Measurements from ENCODE around the gene PDE4D. TPM values are rescaled to one million over a fixed set of nuclear protein-coding genes. Genes with fewer than 3 reads are reported as not detected.

The PDE4D gene
- total and polyA plus RNA-seq, 3 donors from 2014 or later: 7.8 to 13.9 (median 8.7) TPM

DNA sequence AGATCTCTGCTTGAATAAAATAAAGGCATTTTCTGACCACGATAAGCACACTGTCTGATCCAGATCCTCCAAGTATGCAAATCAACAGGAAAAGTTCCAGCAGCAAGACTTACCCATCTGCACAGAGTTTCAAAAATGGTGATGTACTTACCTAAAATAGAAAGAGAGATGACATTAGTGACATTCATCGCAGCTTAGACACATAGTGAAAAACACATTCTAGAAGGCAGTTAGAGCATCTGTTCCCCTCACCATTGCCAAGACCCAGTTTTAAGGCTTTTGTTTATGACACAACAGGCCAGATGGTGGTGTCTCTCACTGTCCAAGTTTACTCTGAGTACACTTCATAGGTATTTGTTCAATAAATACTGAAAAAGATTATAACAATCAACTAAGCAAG lies 207.7 kb downstream of the PDE4D start:
- intact Hi-C loops (cut with DNase I; ENCODE audit: low total_unique reads): no loop called here
- no peaks in the 10 kb centered on the region for H3K36me3 ChIP-seq (ENCODE audit: low read depth, missing control alignments)
- no peak overlapping the region for H3K4me3 ChIP-seq
- no peaks in the 10 kb centered on the region for H3K9me3 ChIP-seq
- 72 to 73% methylated on average over 2 of the region's 2 CpGs for WGBS, 2 donors
- DNase-seq: no peak
- TF ChIP-seq, protein P1, sequence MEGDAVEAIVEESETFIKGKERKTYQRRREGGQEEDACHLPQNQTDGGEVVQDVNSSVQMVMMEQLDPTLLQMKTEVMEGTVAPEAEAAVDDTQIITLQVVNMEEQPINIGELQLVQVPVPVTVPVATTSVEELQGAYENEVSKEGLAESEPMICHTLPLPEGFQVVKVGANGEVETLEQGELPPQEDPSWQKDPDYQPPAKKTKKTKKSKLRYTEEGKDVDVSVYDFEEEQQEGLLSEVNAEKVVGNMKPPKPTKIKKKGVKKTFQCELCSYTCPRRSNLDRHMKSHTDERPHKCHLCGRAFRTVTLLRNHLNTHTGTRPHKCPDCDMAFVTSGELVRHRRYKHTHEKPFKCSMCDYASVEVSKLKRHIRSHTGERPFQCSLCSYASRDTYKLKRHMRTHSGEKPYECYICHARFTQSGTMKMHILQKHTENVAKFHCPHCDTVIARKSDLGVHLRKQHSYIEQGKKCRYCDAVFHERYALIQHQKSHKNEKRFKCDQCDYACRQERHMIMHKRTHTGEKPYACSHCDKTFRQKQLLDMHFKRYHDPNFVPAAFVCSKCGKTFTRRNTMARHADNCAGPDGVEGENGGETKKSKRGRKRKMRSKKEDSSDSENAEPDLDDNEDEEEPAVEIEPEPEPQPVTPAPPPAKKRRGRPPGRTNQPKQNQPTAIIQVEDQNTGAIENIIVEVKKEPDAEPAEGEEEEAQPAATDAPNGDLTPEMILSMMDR (IDR thresholded peaks at IDR 0.05): no peak
- no peak for TF ChIP-seq POLR2A (IDR thresholded peaks at IDR 0.05)
- no peak overlapping the region for H3K27ac ChIP-seq
- no peaks in the 10 kb centered on the region for H3K4me1 ChIP-seq
- no peaks in the 10 kb centered on the region for H3K27me3 ChIP-seq

DNA sequence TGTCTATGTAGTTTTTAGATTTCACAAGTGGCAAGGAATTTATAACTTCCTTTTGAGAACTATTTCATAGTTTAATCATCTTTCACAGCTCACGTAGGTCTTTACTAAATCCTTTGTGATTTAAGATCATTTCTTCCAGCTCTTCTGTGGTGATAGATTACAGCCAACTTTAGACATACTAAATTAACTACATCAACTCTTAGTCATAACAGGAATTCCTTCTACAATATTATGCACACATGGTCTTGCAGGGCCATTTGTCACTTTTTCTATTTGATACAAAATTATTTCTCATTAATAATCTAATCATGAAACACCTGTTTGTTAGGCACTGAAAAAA lies 208.4 kb downstream of the PDE4D start:
- Histone ChIP-seq H3K4me3 (no peak overlapping the region), H3K4me1 (no peaks in the 10 kb centered on the region), H3K27ac (no peak overlapping the region), H3K9me3 (no peaks in the 10 kb centered on the region), H3K27me3 (no peaks in the 10 kb centered on the region), H3K36me3 (ENCODE audit: low read depth, missing control alignments) (no peaks in the 10 kb centered on the region)
- WGBS, 2 donors: 76 to 79% methylated on average over 1 of the region's 1 CpG
- DNase-seq: no peak
- no peak for TF ChIP-seq POLR2A (IDR thresholded peaks at IDR 0.05)
- intact Hi-C loops (cut with DNase I; ENCODE audit: low total_unique reads): no loop called here

DNA sequence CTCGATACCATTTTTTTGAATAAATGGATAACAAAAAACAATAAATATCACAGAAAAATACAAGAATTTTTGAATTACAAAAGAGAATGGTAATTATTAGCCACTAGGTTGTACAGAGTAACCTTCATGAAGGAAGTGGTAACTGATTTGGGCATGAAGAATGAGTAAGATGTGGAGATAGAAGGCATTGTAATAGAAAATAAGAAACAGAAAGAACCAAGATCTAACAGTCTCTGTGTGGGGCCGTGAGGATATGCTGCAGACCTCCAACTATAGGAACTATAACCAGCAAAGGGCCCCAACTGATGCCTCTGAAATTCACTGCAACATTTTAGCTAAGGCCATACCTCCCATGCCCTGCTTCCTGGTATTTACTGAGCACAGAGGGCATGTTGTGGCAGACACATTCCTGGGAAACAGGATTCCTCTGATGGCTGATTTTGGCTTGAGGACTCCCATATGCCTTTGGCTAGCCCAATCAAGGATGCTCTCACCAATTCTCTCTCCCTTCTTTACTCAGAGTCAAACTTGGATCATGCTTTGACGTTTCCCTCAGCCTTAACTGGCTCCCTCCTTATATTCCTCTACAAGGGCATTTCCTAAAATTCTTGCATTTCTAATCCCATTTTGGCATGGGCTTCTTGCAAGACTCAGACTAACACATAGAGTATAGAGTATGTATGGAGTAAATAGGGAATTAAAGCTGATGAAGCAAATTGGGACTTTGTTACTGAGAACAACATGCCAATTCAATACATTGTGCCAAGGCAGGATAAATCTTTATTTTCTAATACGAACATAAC lies 208.9 kb downstream of the PDE4D start:
- no peaks in the 10 kb centered on the region for H3K9me3 ChIP-seq
- no peaks in the 10 kb centered on the region for H3K4me1 ChIP-seq
- no peak overlapping the region for H3K4me3 ChIP-seq
- TF ChIP-seq, protein P1 (IDR thresholded peaks at IDR 0.05): no peak
- no peak for TF ChIP-seq POLR2A (IDR thresholded peaks at IDR 0.05)
- H3K27me3 ChIP-seq: no peaks in the 10 kb centered on the region
- no peak overlapping the region for H3K27ac ChIP-seq
- no peaks in the 10 kb centered on the region for H3K36me3 ChIP-seq (ENCODE audit: low read depth, missing control alignments)
- no peak for DNase-seq
- intact Hi-C loops (cut with DNase I; ENCODE audit: low total_unique reads): no loop called here
- WGBS, 2 donors: 61 to 73% methylated on average over 4 of the region's 4 CpGs

DNA sequence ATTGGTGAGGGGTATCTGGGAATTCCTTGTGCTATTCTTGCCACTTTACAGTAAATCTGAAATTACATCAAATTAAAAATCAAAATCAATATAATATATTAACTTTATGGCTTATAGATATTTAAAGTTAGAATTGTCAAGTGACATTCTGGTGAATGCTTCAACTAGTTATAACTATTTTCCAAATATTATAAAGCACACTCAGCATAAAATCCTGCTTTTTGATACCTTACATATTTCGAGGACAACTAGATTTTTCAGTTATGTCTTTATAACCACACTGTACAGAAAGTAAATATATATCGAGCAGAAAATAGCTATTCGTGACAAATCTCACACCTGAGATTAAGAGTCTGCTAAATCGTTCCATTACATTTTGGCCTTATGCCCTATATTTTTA lies 210.2 kb downstream of the PDE4D start:
- intact Hi-C loops (cut with DNase I; ENCODE audit: low total_unique reads): no loop called here
- no peaks in the 10 kb centered on the region for H3K27me3 ChIP-seq
- TF ChIP-seq, protein P1 (IDR thresholded peaks at IDR 0.05): no peak
- TF ChIP-seq POLR2A (IDR thresholded peaks at IDR 0.05): no peak

DNA sequence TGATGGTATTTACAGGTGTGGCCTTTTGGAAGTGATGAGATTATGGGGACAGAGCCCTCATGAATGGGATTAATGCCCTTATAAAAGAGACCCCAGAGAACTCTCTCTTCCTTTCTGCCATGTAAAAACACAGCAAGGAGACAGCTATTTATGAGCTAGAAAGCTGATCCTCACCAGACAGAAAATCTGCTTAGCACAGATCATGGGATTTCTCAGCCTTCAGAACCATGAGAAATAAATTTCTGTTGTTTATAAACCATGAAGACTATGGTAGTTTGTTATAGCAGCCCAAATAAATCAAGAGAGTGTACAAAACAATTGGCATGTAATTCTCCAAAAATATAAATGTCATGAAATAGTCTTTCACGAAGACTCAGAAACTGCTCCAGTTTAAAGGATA lies 211.0 kb downstream of the PDE4D start:
- TF ChIP-seq POLR2A (IDR thresholded peaks at IDR 0.05): no peak
- TF ChIP-seq, protein P1 (IDR thresholded peaks at IDR 0.05): no peak
- Histone ChIP-seq H3K27me3 (no peaks in the 10 kb centered on the region), H3K9me3 (no peaks in the 10 kb centered on the region), H3K4me3 (no peak overlapping the region), H3K36me3 (ENCODE audit: low read depth, missing control alignments) (no peaks in the 10 kb centered on the region), H3K4me1 (no peaks in the 10 kb centered on the region), H3K27ac (no peak overlapping the region)
- no peak for DNase-seq
- 85 to 100% methylated on average over 1 of the region's 1 CpG for WGBS, 2 donors
- intact Hi-C loops (cut with DNase I; ENCODE audit: low total_unique reads): no loop called here

More for the DNA sequence above, 210.2 kb downstream of the PDE4D start:
- DNase-seq: no peak
- 90 to 93% methylated on average over 4 of the region's 4 CpGs for WGBS, 2 donors
- Histone ChIP-seq H3K4me1 (no peaks in the 10 kb centered on the region), H3K36me3 (ENCODE audit: low read depth, missing control alignments) (no peaks in the 10 kb centered on the region), H3K27ac (no peak overlapping the region), H3K9me3 (no peaks in the 10 kb centered on the region), H3K4me3 (no peak overlapping the region)
